Lower leg skin (tissue), 3 donors: Measurements from ENCODE around the gene ANKRD17.

Experiments
- CTCF ChIP-seq, 3 donors: fragments of 450-650 bp; IDR thresholded peaks; one replicate each; pipeline ENCODE4 v1.5.1; 2016; ENCODE audit warnings: antibody characterized with exemption in 3 of 3, mild to moderate bottlenecking in 3 of 3, moderate library complexity in 2 of 3
- POLR2A ChIP-seq, 2 donors: fragments of 450-650 bp; IDR thresholded peaks; one replicate each; pipeline ENCODE4 v1.6.1; 2016 to 2017; ENCODE audit warnings: antibody characterized with exemption in 2 of 2, mild to moderate bottlenecking in 1 of 2, moderate library complexity in 1 of 2

DNA sequence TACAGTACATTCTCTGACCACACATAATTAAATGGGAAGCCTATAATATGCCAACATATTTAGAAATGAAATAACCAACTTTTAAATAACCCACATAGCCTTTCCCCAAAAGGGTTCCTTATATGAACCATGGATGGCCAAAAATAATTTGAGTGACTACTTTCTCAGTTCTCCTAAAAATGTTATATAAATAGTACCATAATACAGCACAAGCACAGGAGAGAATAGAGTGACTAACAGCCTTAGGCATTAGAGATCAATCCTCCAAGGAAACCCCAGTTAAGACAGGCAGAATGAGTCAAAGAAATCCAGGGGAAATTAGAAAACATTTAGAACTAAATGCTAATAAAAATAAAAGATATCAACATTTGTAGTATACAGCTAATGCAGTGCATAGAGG is 50.2 kb downstream of the ANKRD17 start:
- TF ChIP-seq POLR2A (IDR thresholded peaks at IDR 0.05): no peak
- no peak for TF ChIP-seq CTCF (IDR thresholded peaks at IDR 0.05)
